GM23338 (cell line): Measurements from ENCODE around the gene PRKCD. TPM values are rescaled to one million over a fixed set of nuclear protein-coding genes. Genes with fewer than 3 reads are reported as not detected.
A peak's percentile ranks its signal among the peaks of the same experiment; 100 is the strongest.

ENCODE experiments used
- ATAC-seq: fragments of 200-7000 bp; cut with Tn5 transposase; 3 replicates; pipeline ENCODE4 v1.9.1; 2020
- DNase-seq: peaks from one replicate; pipeline ENCODE4 v3.0.0-alpha.2; 2015; ENCODE audit warnings: low spot score
- H2AFZ ChIP-seq: fragments of 200-600 bp; sonication (generic); 2 replicates; pipeline ENCODE4 v1.8.0; 2016; ENCODE audit warnings: antibody characterized with exemption, mild to moderate bottlenecking, moderate library complexity
- H3F3A ChIP-seq: fragments of 200-600 bp; sonication (generic); replicated peaks from 2 replicates; pipeline ENCODE4 v1.8.0; 2017; ENCODE audit warnings: antibody characterized with exemption, mixed run types, low read depth
- H3K27ac ChIP-seq: fragments of 200-600 bp; sonication (generic); 2 replicates; pipeline ENCODE4 v1.6.1; 2016; ENCODE audit warnings: low read depth
- H3K27me3 ChIP-seq: fragments of 200-600 bp; sonication (generic); 2 replicates; pipeline ENCODE4 v1.8.0; 2016; ENCODE audit warnings: mild to moderate bottlenecking, mixed run types, moderate library complexity; ENCODE audit not compliant: insufficient read depth
- H3K36me3 ChIP-seq: fragments of 200-600 bp; sonication (generic); 2 replicates; pipeline ENCODE4 v1.8.0; 2016; ENCODE audit warnings: mild to moderate bottlenecking; ENCODE audit not compliant: insufficient read depth
- H3K4me1 ChIP-seq: fragments of 200-600 bp; sonication (generic); 2 replicates; pipeline ENCODE4 v1.8.0; 2016; ENCODE audit warnings: mild to moderate bottlenecking, moderate library complexity; ENCODE audit not compliant: insufficient read depth
- H3K4me2 ChIP-seq: fragments of 200-600 bp; sonication (generic); 2 replicates; pipeline ENCODE4 v1.7.1; 2017; ENCODE audit warnings: mixed run types
- H3K4me3 ChIP-seq: fragments of 200-600 bp; sonication (generic); 2 replicates; pipeline ENCODE4 v1.6.1; 2016; ENCODE audit warnings: mixed run types
- H3K79me2 ChIP-seq: fragments of 200-600 bp; sonication (generic); replicated peaks from 2 replicates; pipeline ENCODE4 v1.8.0; 2017; ENCODE audit warnings: mild to moderate bottlenecking; ENCODE audit not compliant: insufficient read depth
- H3K9me2 ChIP-seq: fragments of 200-600 bp; sonication (generic); 2 replicates; pipeline ENCODE4 v1.8.0; 2017; ENCODE audit not compliant: insufficient read depth
- H4K20me1 ChIP-seq: fragments of 200-600 bp; sonication (generic); replicated peaks from 2 replicates; pipeline ENCODE4 v1.8.0; 2017; ENCODE audit warnings: mild to moderate bottlenecking; ENCODE audit not compliant: insufficient read depth
- H3K27ac Mint-ChIP-seq: 2 replicates; pipeline ENCODE4 v1.8.0; 2020; ENCODE audit warnings: inconsistent platforms, mild to moderate bottlenecking, moderate library complexity, mixed read lengths
- H3K27me3 Mint-ChIP-seq: 3 replicates; pipeline ENCODE4 v1.8.0; 2022; ENCODE audit warnings: low read depth, mild to moderate bottlenecking, moderate library complexity, mixed read lengths, inconsistent platforms; ENCODE audit not compliant: insufficient read depth, poor library complexity
- H3K36me3 Mint-ChIP-seq: 3 replicates; pipeline ENCODE4 v1.8.0; 2021; ENCODE audit warnings: low read depth, mild to moderate bottlenecking, inconsistent platforms, moderate library complexity, mixed read lengths
- H3K4me1 Mint-ChIP-seq: 3 replicates; pipeline ENCODE4 v1.8.0; 2020; ENCODE audit warnings: mild to moderate bottlenecking, inconsistent platforms, mixed read lengths
- H3K4me3 Mint-ChIP-seq: 3 replicates; pipeline ENCODE4 v1.8.0; 2021; ENCODE audit warnings: moderate library complexity, mild to moderate bottlenecking, inconsistent platforms, mixed read lengths
- H3K9me3 Mint-ChIP-seq: 3 replicates; pipeline ENCODE4 v1.8.0; 2020; ENCODE audit warnings: moderate library complexity, mild to moderate bottlenecking, inconsistent platforms, mixed read lengths
- CREB1 ChIP-seq: fragments of 250-450 bp; sonication (Bioruptor Pico); IDR thresholded peaks from 2 replicates; pipeline ENCODE4 v1.5.0; 2020; ENCODE audit warnings: low read depth, mild to moderate bottlenecking, moderate library complexity
- CTCF ChIP-seq, 2 experiments: fragments of 200-600 bp in 1 of 2; sonication (generic) in 1 of 2; conservative IDR thresholded peaks; 2 replicates each; pipeline versions ENCODE4 v1.5.1 to v1.6.1; 2016 to 2017; ENCODE audit warnings: antibody characterized with exemption in 2 of 2, low read depth in 2 of 2, mild to moderate bottlenecking in 2 of 2, moderate library complexity in 1 of 2
- ETS1 ChIP-seq: IDR thresholded peaks from 2 replicates; pipeline ENCODE4 v1.6.1; 2016; ENCODE audit warnings: antibody characterized with exemption
- JUNB ChIP-seq: IDR thresholded peaks from one replicate; pipeline ENCODE4 v1.6.1; 2016; ENCODE audit warnings: antibody characterized with exemption; ENCODE audit not compliant: unreplicated experiment
- ZNF462 ChIP-seq: fragments of 250-450 bp; sonication (Bioruptor Pico); IDR thresholded peaks from 2 replicates; pipeline ENCODE4 v1.5.0; 2020; ENCODE audit warnings: mild to moderate bottlenecking, moderate library complexity
- polyA plus RNA-seq: library from polyadenylated mRNA; unstranded; fragments of >200 nt; fragmentation: Nextera tagmentation; extraction: Ambion mirVana; gene quantifications from 2 replicates; pipeline ENCODE4 v1.2.1, GENCODE V29; 2016
- total RNA-seq: library from RNA; depleted of rRNA; stranded (reverse); fragments of >200 nt; shearing (Covaris generic); gene quantifications from 2 replicates; pipeline ENCODE4 v1.2.3, GENCODE V29; 2014

The PRKCD gene
- total and polyA plus RNA-seq, 2 experiments from 2014 or later = 11.3 to 11.8 TPM

GRCh38 chr3:53134631-53135232, 26.3 kb upstream of the PRKCD start (continued):
- peak; percentile 87 for TF ChIP-seq ZNF462 (CRISPR knock-in tag)

- Histone ChIP-seq H4K20me1 (no peaks in the 10 kb centered on the region), H3K4me1 (no peaks in the 10 kb centered on the region), H3K79me2 (no peaks in the 10 kb centered on the region), H3F3A (no peaks in the 10 kb centered on the region), H3K9me2 (no peaks in the 10 kb centered on the region), H3K27me3 (no peaks in the 10 kb centered on the region), H2AFZ (no peak overlapping the region), H3K27ac (no peak overlapping the region), H3K36me3 (no peaks in the 10 kb centered on the region), H3K4me2 (no peak overlapping the region), H3K4me3 (no peak overlapping the region)
- Mint-ChIP-seq H3K27ac (no peak overlapping the region), H3K4me3 (no peak overlapping the region), H3K36me3 (no peaks in the 10 kb centered on the region), H3K9me3 (no peaks in the 10 kb centered on the region), H3K27me3 (peaks cover 5% of the 10 kb centered on the region), H3K4me1 (peaks cover under 1% of the 10 kb centered on the region; the same call in 2 of the 3 replicates)
- DNase-seq (no peak), ATAC-seq (no peak)
- no peak for TF ChIP-seq JUNB
- no peak for TF ChIP-seq ETS1
- no peak for TF ChIP-seq CTCF (conservative IDR thresholded peaks at IDR 0.05; ENCODE audit: low read depth in 2 of 2)
- TF ChIP-seq CREB1 (CRISPR knock-in tag) = no peak
Measured at GRCh38 chr3:53137221-53137620, 23.8 kb upstream of the PRKCD start.
